NOMO-1 (cell line): ENCODE data around the gene HEYL.

Experiments
- DNase-seq, 2 experiments: peaks; one replicate each; lab custom pipeline; 2025; ENCODE audit not compliant: unreplicated experiment in 2 of 2; lab: John Stamatoyannopoulos, UW

The HEYL gene

DNA sequence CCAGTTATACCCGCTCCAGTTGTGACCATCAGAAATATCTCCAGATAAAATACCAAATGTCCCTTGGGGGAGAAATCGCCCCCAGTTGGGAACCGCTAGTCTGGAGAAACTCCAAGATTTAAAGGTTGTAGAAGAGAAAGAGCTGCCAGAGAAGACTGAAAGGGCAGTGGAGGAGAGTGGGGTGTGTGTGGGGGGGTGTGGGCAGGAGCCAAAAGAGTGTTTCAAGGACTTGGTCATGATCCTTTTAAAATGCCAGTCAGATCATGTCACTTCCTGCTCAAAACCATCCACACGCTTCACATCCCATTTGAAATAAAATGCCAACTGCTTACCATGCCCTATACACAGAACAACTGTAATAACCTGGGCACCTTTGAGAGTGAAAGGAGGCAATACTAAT lies 3.4 kb upstream of the HEYL start:
- no peak for DNase-seq

- no peak for DNase-seq
These were observed 1.4 kb upstream of the HEYL start for GRCh38 chr1:39640861-39641260.

GRCh38 chr1:39638965-39639304 lies 508 bp downstream of the HEYL start:
- no peak for DNase-seq

- no peak for DNase-seq
These were observed 2.1 kb downstream of the HEYL start for GRCh38 chr1:39637361-39637760.

GRCh38 chr1:39635871-39636210 lies 3.6 kb downstream of the HEYL start:
- no peak for DNase-seq

DNA sequence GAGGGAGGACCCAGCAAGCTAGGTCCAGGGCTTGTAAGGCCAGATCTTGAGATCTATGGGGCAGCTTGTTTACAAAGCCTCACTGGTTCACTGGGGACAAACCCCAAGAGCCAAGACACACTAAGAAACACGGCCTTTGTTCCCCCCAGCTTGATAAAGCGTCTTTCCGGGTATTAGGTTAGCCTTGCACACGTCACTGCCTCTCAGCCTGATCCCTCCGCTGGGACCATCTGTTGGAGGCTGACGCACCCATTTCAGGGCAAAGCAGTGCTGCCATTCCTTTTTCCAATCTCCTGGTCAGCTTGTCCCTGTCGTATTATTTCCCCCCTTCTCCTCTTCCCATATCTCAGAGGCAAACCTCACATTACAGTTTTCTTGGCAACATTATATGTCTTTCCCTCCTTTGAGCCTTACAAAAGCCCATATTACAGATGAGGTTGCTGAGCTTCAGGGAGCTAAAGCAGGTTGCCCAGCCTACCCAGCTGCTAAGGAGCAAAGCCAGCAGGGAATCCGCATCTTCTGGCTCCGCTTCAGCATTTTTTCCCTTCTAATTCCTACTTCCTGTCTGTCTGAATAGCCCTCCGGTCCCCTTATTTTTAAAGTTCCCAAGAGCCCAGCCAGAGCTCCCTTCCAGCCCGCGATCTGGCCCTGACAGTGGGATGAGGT lies 4.1 kb downstream of the HEYL start:
- DNase-seq, result no peak

DNA sequence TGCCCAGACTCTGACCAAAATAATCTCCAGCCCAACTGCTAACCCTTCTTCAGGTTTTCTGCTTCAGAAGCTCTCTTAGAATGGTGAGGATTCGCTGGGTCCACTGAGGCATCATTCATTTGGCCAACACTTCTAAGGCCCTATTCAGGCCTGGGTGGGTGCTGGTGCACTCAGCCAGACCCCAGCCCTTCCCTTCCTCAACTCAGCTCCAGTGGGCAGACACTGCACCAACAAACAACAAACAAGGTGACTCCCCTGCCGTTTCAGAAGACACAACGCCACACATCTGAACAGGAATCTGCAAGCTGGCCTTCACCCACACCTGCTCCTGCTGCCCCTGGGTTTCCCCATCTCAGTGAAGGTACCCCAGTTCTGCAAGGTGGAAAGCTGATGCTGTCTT lies 6.0 kb downstream of the HEYL start:
- no peak for DNase-seq

DNA sequence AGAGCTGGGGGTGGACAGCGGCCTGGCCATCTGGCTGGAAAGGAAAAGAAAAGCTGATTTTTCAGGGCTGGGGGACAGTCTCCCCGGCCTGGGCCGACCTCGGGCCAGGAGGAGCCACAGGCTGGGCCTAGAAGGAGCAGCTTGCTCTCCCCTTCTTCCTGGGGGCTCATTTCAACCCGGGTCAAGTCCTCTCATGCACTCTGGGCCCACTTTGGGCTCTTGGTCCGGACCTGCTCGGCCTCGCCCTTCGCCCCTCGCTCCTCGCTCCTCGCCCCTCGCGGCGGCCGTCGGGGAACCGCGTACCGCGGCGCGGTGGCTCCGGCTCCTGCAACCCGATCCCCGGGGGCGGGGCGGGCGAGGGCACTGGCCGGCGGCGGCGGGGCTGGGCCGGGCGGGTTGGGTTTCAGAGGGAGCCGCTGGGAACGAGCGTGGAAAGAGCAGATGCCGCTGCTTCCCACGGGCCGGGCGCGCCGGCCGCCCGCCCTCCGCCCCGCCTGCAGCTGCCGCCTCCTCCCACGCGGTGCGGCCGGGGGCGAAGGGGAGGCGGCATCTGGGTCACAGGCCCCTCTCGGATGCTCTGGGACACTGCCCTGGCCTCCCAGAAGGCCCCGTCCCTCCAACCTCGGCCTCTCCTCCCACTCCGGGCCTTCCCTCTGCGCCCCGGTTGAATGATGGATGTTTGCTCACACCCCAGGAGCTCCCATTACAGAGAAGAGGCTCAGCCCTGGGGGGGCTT lies 6.6 kb downstream of the HEYL start:
- DNase-seq, result no peak

DNA sequence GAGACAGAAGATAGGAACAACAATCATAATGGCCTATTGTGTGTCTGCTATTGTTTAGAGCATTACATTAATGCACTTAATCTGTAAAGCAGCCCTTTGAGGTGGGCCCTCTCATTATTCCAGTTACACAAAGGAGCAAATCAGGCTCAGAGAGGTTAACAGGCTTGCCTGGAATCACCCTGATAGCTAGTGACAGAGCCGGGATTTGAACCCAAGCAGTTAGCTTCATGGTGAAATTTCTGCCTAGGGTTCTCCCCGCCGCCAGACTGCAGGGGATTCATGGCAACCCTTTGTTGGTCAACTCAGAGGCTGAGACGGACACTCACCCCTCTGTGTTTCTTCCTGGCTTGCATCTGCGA lies 7.1 kb downstream of the HEYL start:
- DNase-seq, result no peak

DNA sequence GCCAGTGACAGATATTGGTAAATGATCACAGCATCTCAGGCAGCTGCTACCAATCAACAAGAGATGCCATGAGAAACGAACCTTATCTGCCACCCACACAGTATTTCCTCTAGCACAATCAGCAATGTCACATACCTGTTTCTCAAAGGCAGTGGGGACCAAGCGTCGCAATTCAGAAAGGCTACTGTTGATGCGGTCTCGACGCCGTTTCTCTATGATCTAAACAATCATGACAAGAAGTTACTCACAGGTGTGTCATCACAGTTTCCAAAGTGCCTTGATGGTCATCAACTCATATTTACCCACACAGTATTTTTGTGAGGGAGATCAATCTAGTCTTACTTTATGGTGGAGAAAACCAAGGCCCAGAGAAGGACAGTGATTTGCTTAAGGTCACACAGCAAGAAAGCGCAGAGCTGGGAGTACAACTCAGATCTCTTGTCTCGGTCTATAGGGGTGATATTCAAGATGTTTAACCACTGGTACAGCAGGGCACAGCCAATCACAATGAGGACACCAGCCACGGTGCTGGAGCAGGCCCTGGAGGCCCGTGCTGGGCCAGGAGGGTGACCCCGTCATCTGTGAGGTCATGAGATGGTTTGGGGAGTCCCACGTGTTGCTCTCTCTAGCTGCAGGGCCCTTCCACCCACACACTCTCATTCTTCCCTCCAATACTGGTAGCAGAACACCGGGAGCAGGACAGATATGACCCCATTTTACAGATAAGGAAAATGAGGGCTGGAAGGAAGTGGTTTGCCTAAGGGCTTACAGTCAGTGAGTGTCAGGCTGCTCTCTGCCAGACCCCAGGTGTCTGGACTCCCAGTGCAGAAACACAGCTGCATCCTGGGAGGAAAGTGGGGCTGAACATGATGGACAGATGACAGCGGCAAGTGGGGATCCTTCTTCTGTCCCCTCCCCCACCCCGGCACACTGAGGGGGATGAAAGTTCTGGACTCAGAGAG lies 7.8 kb downstream of the HEYL start:
- DNase-seq, result no peak

DNA sequence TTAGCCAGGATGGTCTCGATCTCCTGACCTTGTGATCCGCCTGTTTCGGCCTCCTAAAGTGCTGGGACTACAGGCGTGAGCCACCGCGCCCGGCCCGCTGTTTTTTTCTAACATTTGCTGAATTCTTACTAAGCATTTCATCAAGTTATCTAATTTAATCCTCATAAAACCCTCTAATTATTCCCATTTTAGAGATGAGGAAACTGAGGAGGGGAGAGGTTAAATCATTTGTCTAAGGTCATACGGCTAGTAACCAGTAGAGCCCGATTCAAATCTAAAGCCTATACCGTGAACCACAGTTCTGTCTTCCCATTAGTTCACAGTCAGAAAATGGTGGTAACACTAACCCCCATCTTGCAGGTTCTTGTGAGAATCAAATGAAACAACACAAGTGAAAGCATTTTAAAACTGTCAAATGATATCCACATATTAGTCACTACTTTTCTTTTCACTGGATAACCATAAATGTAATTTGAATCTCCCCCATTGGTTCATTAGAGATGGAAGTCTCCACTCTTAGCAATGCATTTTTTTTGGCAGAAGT lies 10.6 kb downstream of the HEYL start:
- DNase-seq, result no peak

- no peak for DNase-seq
These were observed 12.8 kb downstream of the HEYL start for GRCh38 chr1:39626646-39627045.

DNA sequence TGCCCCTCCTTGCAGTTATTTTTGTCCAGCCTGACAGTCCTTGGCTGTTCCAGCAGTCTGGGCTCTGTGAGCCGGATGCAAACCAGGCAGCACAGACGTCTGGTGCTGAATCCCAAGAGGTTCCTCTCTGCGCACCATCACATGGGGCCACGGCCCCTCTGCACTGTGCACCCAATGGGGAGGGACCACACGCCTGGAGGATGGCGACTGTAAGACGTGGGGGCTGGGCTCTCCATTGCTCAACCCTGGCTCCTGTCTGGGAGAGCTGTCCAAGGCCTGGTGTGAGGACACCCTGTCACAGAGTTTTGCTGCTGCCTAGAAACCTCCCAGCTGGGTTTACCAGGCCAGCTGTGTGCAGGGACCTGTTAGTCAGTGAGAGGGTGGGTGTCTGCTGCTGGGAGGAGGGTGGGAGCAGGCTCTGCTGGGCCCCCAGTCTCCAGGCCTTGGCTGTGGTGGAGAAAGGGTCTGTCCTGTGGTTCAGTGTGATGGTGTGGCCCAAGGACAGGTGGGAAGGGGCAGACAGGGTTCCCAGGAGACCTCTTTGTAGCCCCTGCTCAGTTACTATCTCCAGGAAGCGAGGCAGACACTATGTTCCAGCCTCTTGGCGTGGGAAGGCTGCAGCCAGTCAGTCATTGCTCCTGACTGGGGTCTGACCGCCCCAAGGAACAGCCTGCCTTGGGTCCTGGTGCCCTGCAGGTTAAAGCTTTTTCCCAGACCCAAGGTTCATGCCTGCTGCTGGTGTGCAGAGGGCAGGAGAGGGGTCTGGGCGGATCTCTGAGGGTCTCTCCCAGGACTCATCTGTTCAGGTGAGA lies 13.8 kb downstream of the HEYL start:
- DNase-seq, result no peak

DNA sequence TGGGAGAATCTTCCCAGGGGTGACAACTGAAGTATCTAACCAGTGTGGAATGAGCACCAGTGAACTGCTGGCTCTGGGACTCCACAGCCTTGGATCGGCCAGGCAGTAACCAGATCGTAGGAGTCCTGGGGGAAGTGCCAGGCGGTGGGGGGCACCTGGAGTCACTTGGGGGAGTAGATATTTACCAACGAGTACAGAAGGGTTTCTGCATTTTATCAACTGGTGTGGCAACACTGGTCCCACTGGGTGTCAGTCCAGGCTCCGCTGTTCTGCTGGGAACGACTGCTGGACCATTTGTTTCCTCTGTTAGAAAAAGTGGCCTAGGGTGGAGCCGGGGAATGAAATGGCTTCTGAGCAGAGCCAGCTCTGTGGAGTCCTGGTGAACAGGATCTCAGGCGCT lies 14.4 kb downstream of the HEYL start:
- no peak for DNase-seq

DNA sequence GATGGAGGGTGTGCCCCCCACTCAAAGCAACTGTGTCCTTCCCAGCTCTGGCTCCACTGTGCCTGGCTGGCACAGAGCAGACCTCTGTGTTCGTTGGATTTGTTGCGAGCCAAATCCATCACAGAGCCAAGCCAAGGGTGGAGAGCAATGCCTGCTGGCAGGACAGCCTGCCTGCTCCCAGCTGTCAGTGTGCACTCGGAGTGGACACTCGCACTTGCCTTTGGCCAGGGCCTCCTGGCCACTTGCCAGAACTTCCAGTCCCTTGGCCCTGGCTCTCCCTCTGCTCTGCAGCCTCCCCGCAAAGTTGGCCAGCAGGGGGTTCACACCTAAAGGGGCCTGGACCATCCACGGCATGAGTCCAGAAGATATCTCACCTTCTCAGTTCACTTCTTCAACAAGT lies 16.4 kb downstream of the HEYL start:
- DNase-seq, result no peak

DNA sequence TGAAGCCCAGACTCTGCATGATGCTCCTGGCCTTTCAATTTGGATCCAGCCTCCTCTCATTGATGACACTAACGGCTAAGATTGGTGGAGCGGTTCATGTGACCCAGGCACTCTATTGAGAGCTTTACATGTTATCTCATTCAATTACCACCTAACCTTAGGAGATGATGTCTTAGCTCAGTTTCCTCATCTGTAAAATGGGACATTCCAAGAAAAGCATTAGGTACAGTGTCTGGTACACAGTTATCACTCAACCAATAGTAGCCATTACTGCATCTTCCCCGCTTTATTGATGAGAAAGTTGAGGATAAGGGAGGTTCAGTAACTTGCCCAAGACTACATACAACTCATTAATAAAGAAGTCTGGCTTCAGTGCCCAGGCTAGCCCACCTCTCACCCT lies 17.0 kb downstream of the HEYL start:
- no peak for DNase-seq

DNA sequence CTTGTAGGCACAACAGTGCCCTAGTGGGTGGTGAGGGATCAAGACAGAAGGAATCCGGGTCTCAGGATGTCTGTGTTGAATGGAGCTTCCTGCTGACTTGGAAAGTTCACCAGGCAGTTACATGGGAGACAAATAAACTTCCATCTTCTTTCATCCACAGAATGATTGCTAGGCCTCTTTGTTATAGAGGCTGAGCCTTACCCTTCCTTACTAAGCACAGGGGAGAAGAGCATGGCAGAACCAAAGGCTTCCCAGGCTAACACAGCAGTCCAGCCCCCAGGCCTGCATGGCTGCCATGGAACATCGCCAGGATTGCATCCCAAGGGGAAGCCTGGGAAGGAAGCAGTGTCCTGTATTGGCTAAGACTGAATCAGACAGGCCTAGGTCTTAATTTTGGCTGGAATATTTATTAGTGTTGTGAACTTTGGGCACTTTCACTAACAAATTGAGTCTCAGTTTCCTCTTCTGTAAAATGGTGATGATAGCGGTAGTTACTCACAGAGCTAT lies 18.7 kb downstream of the HEYL start:
- no peak for DNase-seq

- DNase-seq, result no peak
These were observed 21.9 kb downstream of the HEYL start for GRCh38 chr1:39617488-39618049.

DNA sequence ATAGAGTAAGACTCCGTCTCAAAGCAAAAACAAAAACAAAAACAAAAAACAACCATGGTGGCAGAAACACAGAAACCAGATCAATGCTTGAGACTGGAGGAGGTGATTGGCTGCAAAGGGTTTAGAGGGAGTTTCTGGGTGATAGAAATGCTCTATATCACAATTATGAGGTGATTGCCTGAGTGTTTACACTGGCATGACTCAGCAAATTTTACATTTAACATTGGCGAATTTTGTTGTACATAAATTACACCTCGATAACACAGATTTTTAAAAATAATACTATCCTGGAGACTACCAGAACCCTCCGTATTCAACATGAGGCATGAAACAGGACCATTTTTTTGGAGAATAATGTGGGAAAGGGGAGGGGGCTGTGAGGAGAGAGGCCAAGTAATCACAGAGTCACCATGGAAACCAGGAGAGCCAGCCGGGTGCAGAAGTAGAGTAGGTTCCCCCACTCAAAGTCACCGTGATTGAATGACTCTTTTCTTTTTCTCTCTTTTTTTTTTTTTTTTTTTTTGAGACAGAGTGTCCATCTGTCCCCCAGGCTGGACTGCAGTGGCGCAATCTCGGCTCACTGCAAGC lies 24.3 kb downstream of the HEYL start:
- no peak for DNase-seq

GRCh38 chr1:39614488-39614887 lies 25.0 kb downstream of the HEYL start:
- DNase-seq, result no peak
